Memory B cell (primary cell): ENCODE data around the gene PKIB.

Experiments
- ATAC-seq: fragments of 150-1000 bp; cut with Tn5 transposase; 2 replicates; pipeline ENCODE4 v1.10.0; 2021; ENCODE audit warnings: low read depth, mild to moderate bottlenecking, moderate library complexity
- DNase-seq, 2 donors: peaks; one replicate each; pipeline ENCODE4 v3.0.0; 2022; ENCODE audit warnings: low spot score in 2 of 2
- H3K27ac Mint-ChIP-seq: one replicate; pipeline ENCODE4 v1.8.0; 2022; ENCODE audit warnings: mild to moderate bottlenecking, moderate library complexity, mixed read lengths
- H3K27me3 Mint-ChIP-seq: one replicate; pipeline ENCODE4 v1.8.0; 2022; ENCODE audit warnings: mixed read lengths
- H3K36me3 Mint-ChIP-seq: one replicate; pipeline ENCODE4 v1.8.0; 2022; ENCODE audit warnings: mild to moderate bottlenecking, mixed read lengths
- H3K4me1 Mint-ChIP-seq: one replicate; pipeline ENCODE4 v1.8.0; 2022; ENCODE audit warnings: mixed read lengths
- H3K4me3 Mint-ChIP-seq: one replicate; pipeline ENCODE4 v1.8.0; 2022; ENCODE audit warnings: mild to moderate bottlenecking, moderate library complexity, mixed read lengths
- H3K9me3 Mint-ChIP-seq: one replicate; pipeline ENCODE4 v1.8.0; 2022; ENCODE audit warnings: mixed read lengths

PKIB gene

DNA sequence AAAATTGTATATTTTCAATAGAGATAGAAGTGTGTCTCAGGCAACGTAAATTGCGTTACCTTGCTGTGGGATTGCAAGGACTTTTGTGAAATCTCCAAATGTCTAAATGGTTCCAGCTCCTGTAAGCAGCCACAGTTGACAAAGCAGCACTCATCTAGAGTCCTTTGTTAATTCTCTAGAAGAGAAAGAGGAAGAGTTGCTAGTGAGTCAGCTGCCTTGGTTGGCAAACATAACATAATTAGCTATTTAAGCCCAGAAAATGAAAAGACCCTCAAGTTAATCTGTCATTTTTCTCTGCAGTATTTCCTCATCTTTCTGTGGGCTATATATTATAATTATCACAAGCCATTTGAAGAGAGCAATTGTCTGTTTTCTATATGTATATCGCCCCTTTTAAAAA lies 102.9 kb downstream of the PKIB start:
- Mint-ChIP-seq H3K27me3 (no peaks in the 10 kb centered on the region), H3K4me3 (no peak overlapping the region), H3K36me3 (no peaks in the 10 kb centered on the region), H3K9me3 (no peaks in the 10 kb centered on the region), H3K27ac (no peak overlapping the region), H3K4me1 (no peaks in the 10 kb centered on the region)
- no peak for DNase-seq
- ATAC-seq, result no peak

GRCh38 chr6:122714059-122714458 lies 103.9 kb downstream of the PKIB start:
- Mint-ChIP-seq H3K27me3 (no peaks in the 10 kb centered on the region), H3K4me3 (no peak overlapping the region)
- ATAC-seq, result no peak

GRCh38 chr6:122715725-122716124 lies 105.5 kb downstream of the PKIB start:
- no peak for ATAC-seq
- Mint-ChIP-seq H3K27ac (no peak overlapping the region), H3K4me3 (no peak overlapping the region), H3K4me1 (no peaks in the 10 kb centered on the region), H3K27me3 (peaks cover 3% of the 10 kb centered on the region), H3K9me3 (no peaks in the 10 kb centered on the region), H3K36me3 (no peaks in the 10 kb centered on the region)
- no peak for DNase-seq

More at GRCh38 chr6:122714059-122714458, 103.9 kb downstream of the PKIB start:
- no peak overlapping the region for H3K27ac Mint-ChIP-seq
- H3K36me3 Mint-ChIP-seq, result no peaks in the 10 kb centered on the region
- no peaks in the 10 kb centered on the region for H3K9me3 Mint-ChIP-seq
- DNase-seq, result no peak
- H3K4me1 Mint-ChIP-seq, result no peaks in the 10 kb centered on the region

DNA sequence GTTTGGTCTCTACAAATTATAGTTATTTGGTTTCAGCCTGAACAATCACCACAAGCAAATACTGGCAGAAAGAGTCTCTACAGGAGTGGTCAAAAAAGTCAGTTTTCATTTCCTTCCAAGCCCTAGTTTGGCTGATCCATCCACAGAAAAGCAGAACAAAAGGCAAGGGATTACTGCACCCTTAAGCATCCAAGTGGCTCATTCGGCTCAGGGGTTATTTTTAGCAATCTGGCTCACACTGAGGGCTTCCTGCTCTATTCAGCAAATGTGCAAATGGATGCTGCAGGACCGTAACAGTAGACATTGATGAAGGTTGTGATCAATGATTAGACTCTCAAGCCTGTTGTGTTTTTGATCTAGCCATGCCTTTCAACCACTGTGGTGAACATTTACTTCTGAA lies 107.1 kb downstream of the PKIB start:
- H3K4me1 Mint-ChIP-seq, result no peaks in the 10 kb centered on the region
- DNase-seq, result no peak
- H3K36me3 Mint-ChIP-seq, result no peaks in the 10 kb centered on the region
- H3K9me3 Mint-ChIP-seq, result no peaks in the 10 kb centered on the region
- no peak for ATAC-seq
- H3K27ac Mint-ChIP-seq, result no peak overlapping the region
- peaks cover 3% of the 10 kb centered on the region for H3K27me3 Mint-ChIP-seq
- no peak overlapping the region for H3K4me3 Mint-ChIP-seq

DNA sequence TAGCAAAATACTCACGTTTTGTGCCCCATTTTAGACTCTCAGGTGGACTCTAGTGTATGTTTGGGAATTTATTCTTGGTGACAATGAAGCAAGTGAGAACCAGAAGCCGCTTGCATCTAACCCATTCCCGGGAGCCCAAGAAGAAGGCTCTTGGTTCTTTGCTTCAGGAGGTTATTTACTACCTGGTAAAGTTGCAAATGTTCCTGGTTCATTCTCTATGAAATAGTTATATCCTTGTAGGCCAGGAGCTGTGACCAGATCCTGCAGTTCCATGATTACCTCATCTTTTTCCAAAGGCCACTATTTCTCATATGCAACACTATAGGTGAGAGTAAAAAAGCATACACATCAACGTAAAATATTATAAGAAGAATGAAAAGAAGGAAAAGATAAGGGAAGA lies 108.4 kb downstream of the PKIB start:
- no peak overlapping the region for H3K27ac Mint-ChIP-seq
- H3K27me3 Mint-ChIP-seq, result peaks cover 3% of the 10 kb centered on the region
- H3K36me3 Mint-ChIP-seq, result no peaks in the 10 kb centered on the region
- no peaks in the 10 kb centered on the region for H3K9me3 Mint-ChIP-seq
- no peak overlapping the region for H3K4me3 Mint-ChIP-seq
- no peak for DNase-seq
- ATAC-seq, result no peak
- no peaks in the 10 kb centered on the region for H3K4me1 Mint-ChIP-seq

DNA sequence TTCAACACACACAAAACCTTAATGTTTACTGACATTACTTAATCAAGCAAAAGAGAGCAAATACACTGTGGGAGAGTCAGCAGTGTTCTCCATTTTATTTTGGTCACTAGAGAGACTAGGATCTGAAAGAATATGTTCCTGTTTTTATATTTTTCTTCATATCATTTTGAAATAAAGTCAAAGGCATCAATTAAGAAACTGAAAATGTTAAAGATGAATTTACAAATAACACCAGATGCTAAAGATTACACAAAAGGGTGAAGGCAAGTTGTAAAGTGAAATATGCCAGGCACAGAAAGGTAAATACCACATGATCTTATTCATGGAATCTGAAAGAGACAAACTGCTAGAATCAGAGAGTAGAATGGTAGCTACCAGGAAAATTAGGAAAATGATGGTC lies 109.0 kb downstream of the PKIB start:
- Mint-ChIP-seq H3K9me3 (no peaks in the 10 kb centered on the region), H3K27me3 (peaks cover 3% of the 10 kb centered on the region), H3K36me3 (no peaks in the 10 kb centered on the region), H3K4me3 (no peak overlapping the region), H3K4me1 (no peaks in the 10 kb centered on the region), H3K27ac (no peak overlapping the region)
- DNase-seq, result no peak
- ATAC-seq, result no peak

DNA sequence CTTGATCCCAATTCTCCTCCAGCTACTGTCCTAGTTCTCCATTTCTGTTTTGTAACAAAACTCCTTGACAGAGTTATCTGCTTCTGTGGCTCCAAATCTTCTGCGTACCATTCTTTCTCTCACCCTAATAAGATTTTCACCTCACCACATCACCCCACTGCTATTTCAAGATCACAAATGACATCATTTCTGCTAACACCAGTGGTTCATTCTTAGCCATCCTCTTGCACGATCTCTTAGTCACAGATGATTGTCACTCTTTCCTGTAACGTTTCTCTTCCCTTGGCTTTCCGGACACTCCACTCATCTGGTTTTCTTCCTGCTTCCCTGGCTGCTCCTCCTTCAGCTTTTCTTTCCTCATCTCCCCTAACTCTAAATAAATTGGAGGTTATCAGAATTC lies 112.5 kb downstream of the PKIB start:
- H3K27me3 Mint-ChIP-seq, result peaks cover 3% of the 10 kb centered on the region
- no peaks in the 10 kb centered on the region for H3K36me3 Mint-ChIP-seq
- DNase-seq, result no peak
- ATAC-seq, result no peak
- no peak overlapping the region for H3K27ac Mint-ChIP-seq
- no peaks in the 10 kb centered on the region for H3K4me1 Mint-ChIP-seq
- no peaks in the 10 kb centered on the region for H3K9me3 Mint-ChIP-seq
- H3K4me3 Mint-ChIP-seq, result no peak overlapping the region

- no peaks in the 10 kb centered on the region for H3K4me1 Mint-ChIP-seq
- H3K27ac Mint-ChIP-seq, result no peak overlapping the region
- DNase-seq, result no peak
- no peak for ATAC-seq
- no peaks in the 10 kb centered on the region for H3K36me3 Mint-ChIP-seq
- peaks cover 1% of the 10 kb centered on the region for H3K27me3 Mint-ChIP-seq
- H3K9me3 Mint-ChIP-seq, result no peaks in the 10 kb centered on the region
- no peak overlapping the region for H3K4me3 Mint-ChIP-seq
Measured at GRCh38 chr6:122726649-122727048, 116.4 kb downstream of the PKIB start.

- no peaks in the 10 kb centered on the region for H3K9me3 Mint-ChIP-seq
- no peak for DNase-seq
- H3K4me3 Mint-ChIP-seq, result no peak overlapping the region
- no peak overlapping the region for H3K27ac Mint-ChIP-seq
- H3K27me3 Mint-ChIP-seq, result peaks cover 2% of the 10 kb centered on the region
- no peaks in the 10 kb centered on the region for H3K4me1 Mint-ChIP-seq
- no peak for ATAC-seq
- no peaks in the 10 kb centered on the region for H3K36me3 Mint-ChIP-seq
Measured at GRCh38 chr6:122727244-122727643, 117.0 kb downstream of the PKIB start.

- H3K4me3 Mint-ChIP-seq, result no peak overlapping the region
- no peaks in the 10 kb centered on the region for H3K4me1 Mint-ChIP-seq
- ATAC-seq (no peak), DNase-seq (no peak)
- no peaks in the 10 kb centered on the region for H3K36me3 Mint-ChIP-seq
- peaks cover 6% of the 10 kb centered on the region for H3K27me3 Mint-ChIP-seq
- H3K9me3 Mint-ChIP-seq, result no peaks in the 10 kb centered on the region
- no peak overlapping the region for H3K27ac Mint-ChIP-seq
Measured at GRCh38 chr6:122730334-122730733, 120.1 kb downstream of the PKIB start.

GRCh38 chr6:122730775-122731386 lies 120.7 kb downstream of the PKIB start:
- Mint-ChIP-seq H3K4me1 (no peaks in the 10 kb centered on the region), H3K4me3 (no peak overlapping the region), H3K9me3 (no peaks in the 10 kb centered on the region), H3K27me3 (peaks cover 6% of the 10 kb centered on the region), H3K27ac (no peak overlapping the region), H3K36me3 (no peaks in the 10 kb centered on the region)
- DNase-seq (no peak), ATAC-seq (no peak)

GRCh38 chr6:122733259-122733658 lies 123.1 kb downstream of the PKIB start:
- no peak overlapping the region for H3K4me3 Mint-ChIP-seq
- no peaks in the 10 kb centered on the region for H3K4me1 Mint-ChIP-seq
- ATAC-seq (no peak), DNase-seq (no peak)
- H3K36me3 Mint-ChIP-seq, result no peaks in the 10 kb centered on the region
- no peaks in the 10 kb centered on the region for H3K9me3 Mint-ChIP-seq
- peaks cover 6% of the 10 kb centered on the region for H3K27me3 Mint-ChIP-seq
- H3K27ac Mint-ChIP-seq, result no peak overlapping the region

GRCh38 chr6:122734529-122735395 lies 124.6 kb downstream of the PKIB start:
- no peaks in the 10 kb centered on the region for H3K9me3 Mint-ChIP-seq
- H3K27ac Mint-ChIP-seq, result no peak overlapping the region
- H3K4me3 Mint-ChIP-seq, result no peak overlapping the region
- DNase-seq, result no peak
- no peaks in the 10 kb centered on the region for H3K4me1 Mint-ChIP-seq
- peaks cover 6% of the 10 kb centered on the region for H3K27me3 Mint-ChIP-seq
- ATAC-seq, result no peak
- no peaks in the 10 kb centered on the region for H3K36me3 Mint-ChIP-seq

GRCh38 chr6:122735582-122735981 lies 125.4 kb downstream of the PKIB start:
- no peaks in the 10 kb centered on the region for H3K4me1 Mint-ChIP-seq
- H3K9me3 Mint-ChIP-seq, result no peaks in the 10 kb centered on the region
- ATAC-seq, result no peak
- no peak for DNase-seq
- peaks cover 5% of the 10 kb centered on the region for H3K27me3 Mint-ChIP-seq
- H3K4me3 Mint-ChIP-seq, result no peak overlapping the region
- H3K36me3 Mint-ChIP-seq, result no peaks in the 10 kb centered on the region
- H3K27ac Mint-ChIP-seq, result no peak overlapping the region

- Mint-ChIP-seq H3K4me1 (no peaks in the 10 kb centered on the region), H3K36me3 (no peaks in the 10 kb centered on the region), H3K4me3 (no peak overlapping the region), H3K27me3 (peaks cover 5% of the 10 kb centered on the region), H3K27ac (no peak overlapping the region), H3K9me3 (no peaks in the 10 kb centered on the region)
- no peak for DNase-seq
- no peak for ATAC-seq
Measured at GRCh38 chr6:122736163-122736562, 126.0 kb downstream of the PKIB start.
